WTC11 (cell line): ENCODE results near the gene PRKN. TPM values are rescaled to one million over a fixed set of nuclear protein-coding genes. Genes with fewer than 3 reads are reported as not detected.

Experiments
- ATAC-seq: fragments of 200-7000 bp; cut with Tn5 transposase; 2 replicates; pipeline ENCODE4 v1.10.0; 2021; ENCODE audit warnings: mild to moderate bottlenecking, moderate library complexity
- CTCF ChIA-PET: fragments of 300-600 bp; sonication (Branson Sonifier 250); formaldehyde crosslinking; loops from one replicate; lab custom pipeline; 2021; ENCODE audit warnings: antibody characterized with exemption; lab: Charles Lee
- POLR2A ChIA-PET: fragments of 350-600 bp; sonication (Branson Sonifier 250); formaldehyde crosslinking; loops from one replicate; lab custom pipeline; 2021; ENCODE audit warnings: antibody characterized with exemption; lab: Charles Lee
- DNase-seq: peaks from one replicate; pipeline ENCODE4 v3.0.0; 2021; ENCODE audit warnings: low spot score
- H3K27ac Mint-ChIP-seq: 2 replicates; pipeline ENCODE4 v1.8.0; 2021; ENCODE audit warnings: mixed read lengths
- H3K27me3 Mint-ChIP-seq: 2 replicates; pipeline ENCODE4 v1.8.0; 2021; ENCODE audit warnings: low read depth, mild to moderate bottlenecking, moderate library complexity, mixed read lengths
- H3K36me3 Mint-ChIP-seq: 2 replicates; pipeline ENCODE4 v1.8.0; 2021; ENCODE audit warnings: mixed read lengths
- H3K4me1 Mint-ChIP-seq: 2 replicates; pipeline ENCODE4 v1.8.0; 2022; ENCODE audit warnings: mixed read lengths
- H3K4me3 Mint-ChIP-seq: 2 replicates; pipeline ENCODE4 v1.8.0; 2021; ENCODE audit warnings: mild to moderate bottlenecking, moderate library complexity, mixed read lengths
- H3K9me3 Mint-ChIP-seq: 2 replicates; pipeline ENCODE4 v1.8.0; 2021; ENCODE audit warnings: mixed read lengths
- CBFB ChIP-seq: sonication (generic); formaldehyde crosslinking; IDR thresholded peaks from 2 replicates; pipeline ENCODE4 v1.8.1; 2022; ENCODE audit warnings: mild to moderate bottlenecking, low read depth, missing genetic modification reagents
- CREM ChIP-seq: sonication (generic); formaldehyde crosslinking; IDR thresholded peaks from 2 replicates; pipeline ENCODE4 v1.8.1; 2022; ENCODE audit warnings: mild to moderate bottlenecking, missing genetic modification reagents, moderate library complexity
- CTCF ChIP-seq: fragments of 200-600 bp; IDR thresholded peaks from 2 replicates; pipeline ENCODE4 v1.8.0; 2022; ENCODE audit warnings: antibody characterized with exemption
- FOXJ3 ChIP-seq: sonication (generic); formaldehyde crosslinking; IDR thresholded peaks from 2 replicates; pipeline ENCODE4 v1.9.0; 2021; ENCODE audit warnings: missing genetic modification reagents, mild to moderate bottlenecking, borderline replicate concordance
- FOXK1 ChIP-seq: sonication (generic); formaldehyde crosslinking; IDR thresholded peaks from 2 replicates; pipeline ENCODE4 v1.8.0; 2022; ENCODE audit warnings: mild to moderate bottlenecking, moderate library complexity, missing genetic modification reagents
- GRHL2 ChIP-seq: fragments of 250-450 bp; sonication (Bioruptor Pico); IDR thresholded peaks from 2 replicates; pipeline ENCODE4 v1.8.0; 2022; ENCODE audit warnings: mild to moderate bottlenecking, moderate library complexity; ENCODE audit not compliant: insufficient replicate concordance, severe bottlenecking
- HMGA2 ChIP-seq: fragments of 250-450 bp; sonication (Bioruptor Pico); IDR thresholded peaks from 2 replicates; pipeline ENCODE4 v1.4.0; 2021; ENCODE audit warnings: mild to moderate bottlenecking, moderate library complexity
- IRF1 ChIP-seq: sonication (generic); formaldehyde crosslinking; IDR thresholded peaks from 2 replicates; pipeline ENCODE4 v1.8.0; 2023; ENCODE audit warnings: missing genetic modification reagents
- MAX ChIP-seq: sonication (generic); formaldehyde crosslinking; IDR thresholded peaks from 2 replicates; pipeline ENCODE4 v1.8.0; 2022; ENCODE audit warnings: mild to moderate bottlenecking, missing genetic modification reagents
- NFYB ChIP-seq: sonication (generic); formaldehyde crosslinking; conservative IDR thresholded peaks from 2 replicates; pipeline ENCODE4 v1.8.0; 2022; ENCODE audit warnings: low read depth, missing genetic modification reagents
- PRDM15 ChIP-seq: sonication (generic); formaldehyde crosslinking; IDR thresholded peaks from 2 replicates; pipeline ENCODE4 v1.8.0; 2022; ENCODE audit warnings: missing genetic modification reagents
- SMAD3 ChIP-seq: sonication (generic); formaldehyde crosslinking; IDR thresholded peaks from 2 replicates; pipeline ENCODE4 v1.8.0; 2022; ENCODE audit warnings: missing genetic modification reagents, mild to moderate bottlenecking, borderline replicate concordance
- SP1 ChIP-seq: sonication (generic); formaldehyde crosslinking; conservative IDR thresholded peaks from 2 replicates; pipeline ENCODE4 v1.8.1; 2022; ENCODE audit warnings: missing genetic modification reagents
- TCF7 ChIP-seq: sonication (generic); formaldehyde crosslinking; IDR thresholded peaks from 2 replicates; pipeline ENCODE4 v1.8.0; 2022; ENCODE audit warnings: mild to moderate bottlenecking, low read depth, missing genetic modification reagents, moderate library complexity
- TP53 ChIP-seq: sonication (generic); formaldehyde crosslinking; IDR thresholded peaks from 2 replicates; pipeline ENCODE4 v1.8.1; 2023; ENCODE audit warnings: mild to moderate bottlenecking, missing genetic modification reagents
- ZNF138 ChIP-seq: sonication (generic); formaldehyde crosslinking; conservative IDR thresholded peaks from 2 replicates; pipeline ENCODE4 v1.8.1; 2022; ENCODE audit warnings: mild to moderate bottlenecking, moderate library complexity, missing genetic modification reagents
- ZNF232 ChIP-seq: sonication (generic); formaldehyde crosslinking; IDR thresholded peaks from 2 replicates; pipeline ENCODE4 v1.8.0; 2022; ENCODE audit warnings: mild to moderate bottlenecking, missing genetic modification reagents
- ZNF263 ChIP-seq: sonication (generic); formaldehyde crosslinking; IDR thresholded peaks from 2 replicates; pipeline ENCODE4 v1.8.1; 2022; ENCODE audit warnings: low read depth, mild to moderate bottlenecking, moderate library complexity, missing genetic modification reagents
- ZNF281 ChIP-seq: sonication (generic); formaldehyde crosslinking; IDR thresholded peaks from 2 replicates; pipeline ENCODE4 v1.8.0; 2023; ENCODE audit warnings: mild to moderate bottlenecking, missing genetic modification reagents
- ZNF317 ChIP-seq: sonication (generic); formaldehyde crosslinking; IDR thresholded peaks from 2 replicates; pipeline ENCODE4 v1.8.1; 2023; ENCODE audit warnings: low read depth, mild to moderate bottlenecking, moderate library complexity, missing genetic modification reagents, borderline replicate concordance
- ZNF396 ChIP-seq: fragments of 250-450 bp; sonication (Bioruptor Pico); IDR thresholded peaks from 2 replicates; pipeline ENCODE4 v1.8.0; 2021; ENCODE audit warnings: mild to moderate bottlenecking, moderate library complexity, borderline replicate concordance
- ZNF416 ChIP-seq: fragments of 250-450 bp; sonication (Bioruptor Pico); IDR thresholded peaks from 2 replicates; pipeline ENCODE4 v1.9.0; 2021; ENCODE audit warnings: mild to moderate bottlenecking, inconsistent platforms
- ZNF425 ChIP-seq: fragments of 250-450 bp; sonication (Bioruptor Pico); conservative IDR thresholded peaks from 2 replicates; pipeline ENCODE4 v1.9.0; 2021; ENCODE audit warnings: mild to moderate bottlenecking
- ZSCAN18 ChIP-seq: fragments of 250-450 bp; sonication (Bioruptor Pico); IDR thresholded peaks from 2 replicates; pipeline ENCODE4 v2.1.2; 2022; ENCODE audit warnings: mild to moderate bottlenecking, moderate library complexity
- total RNA-seq: library from RNA; stranded (reverse); gene quantifications from 3 replicates; pipeline ENCODE4 v1.2.3, GENCODE V29; 2021

The PRKN gene
- total RNA-seq, 1 experiment from 2014 or later = 0.59 TPM

- Mint-ChIP-seq H3K9me3 (peaks cover 19% of the 10 kb centered on the region), H3K36me3 (peaks cover 7% of the 10 kb centered on the region; the same call in 1 of the 2 replicates), H3K4me3 (no peak overlapping the region), H3K4me1 (no peaks in the 10 kb centered on the region), H3K27ac (no peak overlapping the region), H3K27me3 (no peaks in the 10 kb centered on the region)
- DNase-seq (no peak), ATAC-seq (no peak)
- ChIA-PET CTCF (no interaction called here), POLR2A (no interaction called here)
- no peak for TF ChIP-seq ZNF263
- no peak for TF ChIP-seq TCF7 (CRISPR knock-in tag)
- TF ChIP-seq ZNF232 (CRISPR knock-in tag) = no peak
- no peak for TF ChIP-seq HMGA2
- TF ChIP-seq PRDM15 (CRISPR knock-in tag) = no peak
- TF ChIP-seq ZNF281 (CRISPR knock-in tag) = no peak
- TF ChIP-seq ZNF138 = no peak
- TF ChIP-seq CBFB (CRISPR knock-in tag) = no peak
- no peak for TF ChIP-seq ZNF396 (CRISPR knock-in tag)
- no peak for TF ChIP-seq ZSCAN18 (CRISPR knock-in tag)
- TF ChIP-seq ZNF317 (CRISPR knock-in tag) = no peak
- no peak for TF ChIP-seq SP1 (CRISPR knock-in tag)
- no peak for TF ChIP-seq CTCF
Observed at GRCh38 chr6:162560891-162561290, 166.7 kb downstream of the PRKN start.

- Mint-ChIP-seq H3K36me3 (no peaks in the 10 kb centered on the region), H3K9me3 (no peaks in the 10 kb centered on the region), H3K4me1 (no peaks in the 10 kb centered on the region), H3K4me3 (no peak overlapping the region), H3K27ac (no peak overlapping the region), H3K27me3 (no peaks in the 10 kb centered on the region)
- ChIA-PET CTCF (no interaction called here), POLR2A (no interaction called here)
- ATAC-seq = no peak
- no peak for DNase-seq
- no peak for TF ChIP-seq NFYB (CRISPR knock-in tag)
- no peak for TF ChIP-seq IRF1 (CRISPR knock-in tag)
- no peak for TF ChIP-seq CREM
- TF ChIP-seq TCF7 (CRISPR knock-in tag) = no peak
- no peak for TF ChIP-seq ZNF416
- no peak for TF ChIP-seq ZNF425
- TF ChIP-seq TP53 (CRISPR knock-in tag) = no peak
- no peak for TF ChIP-seq GRHL2 (CRISPR knock-in tag)
- no peak for TF ChIP-seq SMAD3 (CRISPR knock-in tag)
- TF ChIP-seq FOXJ3 = no peak
- no peak for TF ChIP-seq MAX (CRISPR knock-in tag)
- no peak for TF ChIP-seq FOXK1 (CRISPR knock-in tag)
Observed at GRCh38 chr6:162554531-162554930, 173.0 kb downstream of the PRKN start.
